ENCODE results near the gene GALNT18.

DNA sequence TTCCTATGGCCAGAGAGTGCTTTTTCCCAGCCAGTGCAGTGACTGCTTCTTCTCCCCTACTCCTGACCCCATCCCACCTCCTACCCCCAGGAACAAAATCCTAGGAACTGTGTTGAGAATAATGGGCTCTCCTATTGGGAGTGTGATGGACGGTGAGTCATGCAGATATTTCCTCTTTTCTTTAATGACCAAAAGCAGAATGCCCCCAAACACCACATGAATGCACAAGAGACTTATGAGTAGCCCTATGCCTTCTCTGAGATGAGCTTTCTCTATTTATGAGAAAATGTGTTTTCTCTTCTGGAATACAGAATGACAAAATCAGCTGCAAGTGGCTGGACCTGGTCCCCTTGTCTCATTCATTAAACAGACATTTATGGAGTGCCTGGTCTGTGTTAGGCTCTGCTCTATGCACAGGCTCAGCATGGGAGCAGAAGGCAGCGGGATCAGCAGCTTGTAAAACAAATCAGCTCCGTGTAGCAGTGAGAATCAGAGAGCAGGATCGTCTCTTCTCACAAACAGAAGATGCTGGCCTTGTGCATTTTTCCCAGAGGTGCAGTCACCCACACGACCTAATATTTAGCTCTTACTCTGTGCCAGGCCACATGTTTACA, 47.5 kb upstream of the GALNT18 start:
- TF ChIP-seq ZC3H10 (CRISPR knock-in tag; IDR thresholded peaks at IDR 0.05) (no peak), GLIS3 (CRISPR knock-in tag; IDR thresholded peaks at IDR 0.05) (no peak)

All from SK-N-SH treated with all-trans-retinoic acid at 6 μM for 48 hours (cell line).